HG03103 (cell line): ENCODE data around the gene CUTA.
"Not testable (repeated sequence)": the region's sequence is repeated elsewhere in the genome, so short reads cannot be mapped to it uniquely, and the experiment has no call there.

Source experiments
- ATAC-seq: cut with Tn5 transposase; IDR thresholded peaks from one replicate; pipeline ENCODE4 v1.9.1; 2021; ENCODE audit warnings: low read depth; ENCODE audit not compliant: unreplicated experiment

The CUTA gene

DNA sequence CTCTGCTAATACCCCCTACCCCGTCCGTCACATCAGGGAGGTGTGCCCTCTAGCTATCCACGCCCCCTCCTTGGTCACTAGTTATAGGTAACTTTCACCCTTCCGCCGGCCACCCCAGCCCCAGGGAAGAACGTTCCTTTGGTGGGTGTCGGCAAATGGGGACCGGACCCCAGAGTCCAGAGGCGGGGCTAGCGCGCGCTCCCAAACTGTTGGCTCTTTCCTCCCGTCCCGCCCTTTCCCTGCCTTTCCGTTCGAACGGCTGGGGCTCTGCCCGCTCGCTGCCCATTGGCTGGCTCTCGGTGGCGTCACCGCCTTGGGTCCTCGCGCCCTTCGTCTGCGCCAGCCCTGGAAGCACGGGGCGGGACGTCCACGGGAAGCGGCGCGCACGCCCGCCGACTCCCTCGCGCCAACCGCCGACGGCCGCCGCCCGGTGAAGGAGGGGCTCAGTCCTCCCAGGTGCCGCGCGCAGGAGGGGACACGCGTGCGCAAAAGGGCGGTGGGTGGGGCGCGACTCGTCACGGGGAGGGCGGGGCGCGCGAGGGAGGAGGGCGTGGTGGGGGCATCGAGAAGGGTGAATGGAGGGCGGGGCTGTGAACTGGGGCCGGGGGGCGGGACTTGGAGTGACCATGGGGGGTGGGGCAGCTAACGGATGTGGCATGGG lies 7.7 kb downstream of the CUTA start:
- ATAC-seq: peak; percentile 66

DNA sequence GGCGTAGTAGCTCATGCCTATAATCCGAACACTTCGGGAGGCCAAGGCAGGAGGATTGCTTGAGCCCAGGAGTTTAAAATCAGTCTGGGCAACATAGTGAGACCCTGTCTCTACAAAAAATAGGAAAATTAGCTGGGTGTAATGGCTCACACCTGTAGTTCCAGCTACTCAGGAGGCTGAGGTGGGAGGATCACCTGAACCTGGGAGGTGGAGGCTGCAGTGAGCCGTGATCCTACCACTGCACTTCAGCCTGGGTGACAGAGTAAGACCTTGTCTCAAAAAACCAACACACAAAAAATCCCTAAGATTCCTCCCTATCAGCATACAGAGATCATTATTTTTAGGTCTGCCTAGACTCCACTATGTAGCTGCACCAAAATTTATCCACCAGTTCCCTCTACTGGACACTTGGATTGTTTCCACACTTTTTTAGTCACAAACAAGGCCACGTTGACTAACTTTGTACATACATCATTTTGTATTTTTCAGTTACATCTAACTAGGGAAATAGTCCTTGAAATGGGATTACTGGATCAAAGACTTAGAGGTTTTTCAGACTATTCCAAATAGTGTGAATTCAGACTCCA lies 10.7 kb downstream of the CUTA start:
- ATAC-seq: no peak

DNA sequence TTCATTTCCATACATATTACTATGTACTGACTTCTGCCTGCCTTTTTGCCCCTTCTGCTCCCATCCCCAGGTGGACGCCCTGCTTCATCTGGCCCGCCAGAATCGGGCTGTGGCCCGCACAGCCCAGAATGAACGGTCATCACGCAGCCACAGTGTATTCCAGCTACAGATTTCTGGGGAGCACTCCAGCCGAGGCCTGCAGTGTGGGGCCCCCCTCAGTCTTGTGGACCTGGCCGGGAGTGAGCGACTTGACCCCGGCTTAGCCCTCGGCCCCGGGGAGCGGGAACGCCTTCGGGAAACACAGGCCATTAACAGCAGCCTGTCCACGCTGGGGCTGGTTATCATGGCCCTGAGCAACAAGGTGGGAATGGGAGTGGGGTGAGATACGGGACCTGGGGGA lies 11.8 kb downstream of the CUTA start:
- ATAC-seq: no peak

DNA sequence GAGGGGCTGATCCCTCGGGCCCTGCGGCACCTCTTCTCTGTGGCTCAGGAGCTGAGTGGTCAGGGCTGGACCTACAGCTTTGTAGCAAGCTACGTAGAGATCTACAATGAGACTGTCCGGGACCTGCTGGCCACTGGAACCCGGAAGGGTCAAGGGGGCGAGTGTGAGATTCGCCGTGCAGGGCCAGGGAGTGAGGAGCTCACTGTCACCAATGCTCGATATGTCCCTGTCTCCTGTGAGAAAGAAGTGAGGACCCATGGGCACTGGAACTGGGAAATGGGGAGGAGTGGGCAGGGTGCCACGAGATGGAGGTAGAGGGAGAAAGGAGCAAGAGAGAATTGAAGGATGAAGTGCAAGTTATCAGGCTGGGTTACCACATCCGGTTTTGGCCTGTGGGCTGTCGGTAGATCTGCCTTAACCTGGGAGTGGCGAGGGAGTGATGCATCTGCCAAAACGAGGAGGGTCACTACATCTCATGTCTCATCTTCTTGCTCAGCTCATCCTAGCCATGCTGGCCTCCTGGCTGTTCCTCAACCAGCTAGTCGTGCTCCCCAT lies 12.4 kb downstream of the CUTA start:
- ATAC-seq: no peak

DNA sequence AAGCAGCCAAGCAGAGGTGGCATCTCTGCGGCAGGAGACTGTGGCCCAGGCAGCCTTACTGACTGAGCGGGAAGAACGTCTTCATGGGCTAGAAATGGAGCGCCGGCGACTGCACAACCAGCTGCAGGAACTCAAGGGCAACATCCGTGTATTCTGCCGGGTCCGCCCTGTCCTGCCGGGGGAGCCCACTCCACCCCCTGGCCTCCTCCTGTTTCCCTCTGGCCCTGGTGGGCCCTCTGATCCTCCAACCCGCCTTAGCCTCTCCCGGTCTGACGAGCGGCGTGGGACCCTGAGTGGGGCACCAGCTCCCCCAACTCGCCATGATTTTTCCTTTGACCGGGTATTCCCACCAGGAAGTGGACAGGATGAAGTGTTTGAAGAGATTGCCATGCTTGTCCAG lies 13.0 kb downstream of the CUTA start:
- ATAC-seq: no peak

DNA sequence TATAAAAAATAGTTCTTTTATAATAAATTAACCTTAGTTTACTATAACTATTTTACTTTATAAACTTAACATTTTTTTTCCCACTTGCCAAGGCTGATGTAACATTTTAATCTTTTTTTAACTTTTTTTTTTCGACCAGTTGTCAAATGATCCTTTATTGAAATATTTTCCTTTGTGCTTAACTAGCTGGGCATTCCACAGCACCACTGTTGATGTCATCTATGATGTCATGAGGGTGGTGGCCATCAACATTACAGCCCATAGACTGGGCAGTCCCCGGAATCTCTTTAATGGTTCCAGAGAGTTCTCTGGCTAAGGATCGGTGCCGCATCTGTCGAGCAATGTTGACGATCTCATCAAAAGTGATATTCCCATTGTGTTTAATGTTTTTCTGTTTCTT lies 18.0 kb downstream of the CUTA start:
- not testable (repeated sequence) for ATAC-seq

DNA sequence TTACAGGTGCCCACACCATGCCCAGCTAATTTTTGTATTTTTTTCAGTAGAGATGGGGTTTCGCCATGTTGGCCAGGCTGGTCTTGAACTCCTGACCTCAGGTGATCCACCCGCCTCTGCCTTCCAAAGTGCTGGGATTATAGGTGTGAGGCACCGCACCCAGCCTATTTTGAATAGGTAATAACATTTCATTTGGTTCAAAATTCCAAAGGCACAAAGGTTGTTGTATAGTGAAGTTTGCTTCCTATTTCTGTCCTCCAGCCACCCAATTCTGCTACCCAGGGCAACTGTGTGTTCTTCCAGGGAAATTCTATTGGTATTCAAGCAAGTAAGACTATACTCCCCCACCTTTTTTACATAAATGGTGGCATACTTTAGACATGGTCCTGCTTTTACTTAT lies 19.3 kb downstream of the CUTA start:
- ATAC-seq: not testable (repeated sequence)

DNA sequence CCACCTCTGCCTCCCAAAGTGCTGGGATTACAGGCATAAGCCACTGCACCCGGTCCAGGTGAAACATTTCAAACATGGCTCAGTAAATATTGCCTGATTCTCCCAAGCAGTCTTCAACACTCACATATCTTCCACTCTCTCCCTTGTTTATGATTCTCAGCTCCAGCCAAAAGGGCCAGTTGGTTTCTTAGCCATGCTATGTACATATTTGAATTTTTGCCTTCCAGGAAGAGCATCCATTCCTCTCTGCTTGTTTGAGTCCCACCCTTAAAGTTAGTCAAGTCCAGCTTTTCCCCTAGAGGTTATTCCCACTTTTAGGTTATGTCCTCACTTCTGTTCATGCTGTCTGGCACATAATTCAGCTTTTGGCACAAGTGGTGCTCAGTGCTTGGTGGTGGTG lies 20.4 kb downstream of the CUTA start:
- ATAC-seq: no peak

DNA sequence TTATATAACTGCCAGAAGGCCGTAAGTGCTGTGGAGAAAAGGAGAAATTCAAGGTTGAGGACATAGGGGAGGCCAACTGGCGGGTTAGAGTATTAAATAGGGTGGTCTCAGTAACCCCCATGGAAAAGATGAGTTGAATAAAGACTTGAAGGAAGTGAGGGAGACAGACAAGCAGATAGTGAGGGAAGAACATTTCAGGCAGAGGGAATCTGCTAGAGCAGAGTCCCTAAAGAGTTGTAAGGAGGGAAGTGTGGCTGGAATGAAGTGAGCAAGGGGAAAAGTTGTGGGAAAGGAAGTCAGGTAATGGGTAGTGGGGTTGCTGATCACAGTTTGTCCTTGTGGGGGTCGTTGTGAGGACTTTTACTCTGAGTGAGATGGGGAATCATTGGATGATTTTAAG lies 24.9 kb downstream of the CUTA start:
- ATAC-seq: no peak

DNA sequence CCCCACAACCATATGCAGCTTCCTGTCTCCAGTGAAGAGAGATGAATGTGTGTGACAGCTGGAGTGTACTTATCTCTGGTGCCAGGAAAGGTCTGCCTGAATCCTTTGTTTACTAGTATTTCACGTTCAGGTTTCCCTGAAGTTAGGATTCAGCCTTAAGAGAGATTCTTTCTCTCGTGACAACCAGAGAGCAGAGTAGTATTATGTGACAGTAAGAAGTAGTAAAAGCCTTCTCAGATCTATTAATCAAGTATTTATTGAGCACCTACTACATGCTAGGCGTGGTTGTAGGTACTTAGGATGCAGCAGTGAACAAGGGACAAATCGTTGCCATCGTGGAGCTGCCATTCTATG lies 25.3 kb downstream of the CUTA start:
- no peak for ATAC-seq

DNA sequence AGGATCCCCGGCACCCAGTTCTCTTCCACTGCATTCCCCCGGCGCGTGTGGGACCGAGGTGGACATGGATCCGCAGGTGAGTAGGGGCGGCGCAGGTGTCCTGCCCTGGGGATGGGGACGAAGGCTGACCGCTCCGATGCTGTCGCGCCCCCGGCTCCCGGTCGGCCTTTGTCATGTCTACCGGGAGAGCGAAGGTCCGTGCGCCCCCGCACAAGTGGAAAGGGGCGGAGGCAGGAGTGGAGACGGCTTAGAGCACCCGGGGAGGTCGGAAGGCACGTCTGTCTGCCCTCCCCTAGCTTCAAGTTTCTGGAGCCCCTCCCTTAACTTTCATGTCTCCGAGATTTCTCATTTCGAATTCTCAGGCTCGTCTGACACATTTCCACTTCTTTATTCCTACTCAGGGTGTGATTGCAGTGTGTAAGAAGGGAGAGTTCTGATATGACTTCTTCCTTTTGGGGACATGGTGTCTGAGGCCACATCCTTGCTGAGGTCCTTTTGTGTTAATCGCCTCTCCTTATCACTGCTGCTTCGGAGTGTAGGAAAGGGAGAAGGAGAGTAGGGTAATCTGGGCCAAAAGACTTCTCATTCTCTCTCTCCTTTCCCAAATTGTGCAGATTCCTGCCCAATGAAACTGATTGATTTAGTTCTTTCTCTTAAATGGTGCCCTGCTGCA lies 25.8 kb downstream of the CUTA start:
- no peak for ATAC-seq

DNA sequence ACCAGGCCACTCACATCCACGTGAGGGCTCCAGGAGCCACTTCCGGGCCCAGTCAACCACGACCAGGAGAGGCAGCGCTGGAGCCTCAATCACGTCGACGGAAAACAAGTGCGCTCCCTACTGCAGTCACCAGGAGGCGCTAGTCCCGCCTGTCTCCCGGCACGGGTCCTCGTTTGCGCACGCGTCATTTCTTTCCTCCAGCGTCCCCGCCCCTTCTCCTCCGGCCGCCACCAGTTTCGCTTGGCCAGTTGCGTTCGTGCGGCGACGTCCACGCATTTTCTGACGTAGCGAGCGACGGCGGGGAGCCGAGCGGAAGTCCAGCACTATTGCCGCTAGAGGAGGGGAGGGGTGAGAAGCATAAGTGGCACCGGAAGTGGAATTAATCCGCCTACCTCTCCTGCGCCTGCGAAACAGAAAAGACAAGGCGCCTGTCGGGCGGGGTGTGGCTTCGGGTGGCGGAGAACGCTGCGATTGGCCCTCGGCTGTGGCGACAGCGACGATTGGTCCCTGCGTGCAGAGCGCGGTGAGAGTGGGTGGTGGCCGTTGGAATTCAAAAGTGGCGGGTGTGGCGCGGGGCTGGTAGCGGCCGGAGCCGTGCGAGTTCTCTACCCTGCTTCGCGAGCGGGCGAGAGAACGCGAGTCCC lies 26.5 kb downstream of the CUTA start, which contains the start of gene KIFC1:
Gene KIFC1 (plus strand): TSS at position 546 of the 644 bp plus-strand sequence. CDS start 163 bp downstream, outside the sequence.
- peak; percentile 82 for ATAC-seq

DNA sequence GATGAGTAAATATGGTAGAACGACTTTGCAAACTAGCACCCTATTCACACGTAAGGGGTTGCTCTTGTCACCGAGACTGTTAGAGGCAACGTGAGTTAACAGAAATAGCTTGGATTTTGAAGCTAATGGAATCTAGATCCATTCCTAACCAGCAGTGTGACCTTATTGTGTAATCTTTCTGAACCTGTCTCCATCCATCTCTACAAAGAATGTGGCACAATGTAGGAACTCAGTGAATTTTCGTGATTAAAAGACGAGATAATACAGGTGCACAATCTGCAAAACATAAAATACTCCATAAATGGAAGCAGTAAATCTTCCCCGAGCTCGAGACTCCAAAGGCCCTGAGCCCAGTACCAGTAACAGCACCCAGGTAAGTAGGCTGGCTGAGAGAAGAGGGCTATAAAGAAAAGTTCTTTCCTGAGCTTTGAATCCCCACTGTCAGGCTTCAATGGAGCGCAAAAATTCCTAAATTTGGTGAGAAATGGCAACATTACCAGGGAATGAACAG lies 27.1 kb downstream of the CUTA start:
- ATAC-seq: no peak

DNA sequence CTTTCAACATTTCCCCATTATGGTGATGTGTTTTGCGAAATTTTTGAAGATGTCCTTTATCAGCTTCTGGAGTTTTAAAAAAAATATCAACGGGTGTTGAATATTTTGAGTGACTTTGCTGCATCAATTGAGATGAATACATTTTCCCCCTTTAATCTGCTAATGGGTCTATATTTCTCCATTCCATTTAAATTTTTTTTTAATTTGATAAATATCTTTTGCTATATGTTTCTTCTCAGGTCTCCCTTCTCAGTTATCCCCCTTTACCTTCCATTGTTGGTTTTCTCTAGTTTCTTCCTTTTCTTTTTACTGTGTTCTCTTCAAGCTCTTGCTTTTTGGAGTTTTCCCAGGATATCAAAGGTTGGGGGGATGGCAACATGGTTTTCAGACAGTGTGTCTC lies 27.7 kb downstream of the CUTA start:
- ATAC-seq: no peak

DNA sequence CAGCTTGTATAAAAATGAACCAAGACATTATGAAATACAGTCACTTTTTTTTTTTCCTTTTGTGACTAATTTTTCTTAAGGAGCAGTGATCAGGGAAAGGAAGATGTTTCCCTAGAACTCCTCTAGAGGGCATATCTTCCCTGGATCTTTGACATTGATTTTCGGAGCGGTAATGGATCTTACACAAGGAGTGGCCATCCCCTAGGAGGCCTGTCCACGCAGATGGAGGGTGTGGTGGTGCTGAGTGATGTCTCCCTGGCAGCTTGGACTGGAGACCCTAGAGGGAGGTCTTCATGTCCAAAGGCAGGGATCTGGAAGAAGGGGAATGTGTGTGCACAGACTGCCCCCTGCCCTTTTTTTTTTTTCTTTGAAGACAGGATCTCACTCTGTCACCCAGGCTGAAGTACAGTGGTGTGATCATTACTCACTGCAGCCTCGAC lies 33.3 kb downstream of the CUTA start:
- no peak for ATAC-seq

DNA sequence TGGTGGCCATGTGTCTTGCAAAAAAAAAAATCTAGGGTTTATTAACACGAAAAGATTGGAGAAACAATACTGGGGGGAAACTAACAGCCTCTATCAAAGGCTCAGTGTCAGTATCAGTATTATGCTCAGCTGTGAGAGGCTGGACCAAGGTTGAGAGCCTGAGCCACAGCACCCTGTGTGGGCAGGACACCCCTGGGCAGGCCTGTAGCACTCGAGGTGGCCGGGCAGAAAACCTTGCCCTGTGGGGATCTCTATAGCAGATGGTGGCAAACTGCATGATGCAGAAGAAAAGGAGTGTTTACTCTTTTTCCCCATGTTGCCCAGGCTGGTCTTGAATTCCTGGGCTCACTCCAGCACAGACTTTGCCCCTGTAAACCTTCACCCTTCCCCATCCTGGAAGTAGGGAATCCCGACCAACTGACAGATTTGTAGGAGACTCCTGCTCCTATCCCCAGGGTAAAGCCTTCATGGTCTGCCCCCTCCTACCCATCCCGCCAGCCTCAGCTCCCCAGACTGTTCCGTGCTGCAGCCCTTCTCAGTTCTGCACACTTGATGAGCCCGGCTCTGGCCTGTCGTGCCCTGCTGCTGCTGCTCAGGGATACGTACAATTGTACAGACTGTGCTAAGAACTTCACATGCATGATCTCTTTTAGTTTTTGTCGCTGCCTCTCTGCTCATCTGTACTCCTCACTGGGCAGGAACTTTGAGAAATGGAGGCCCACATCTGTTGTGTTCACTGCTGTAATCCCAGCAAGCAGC lies 34.3 kb downstream of the CUTA start:
- ATAC-seq: no peak

DNA sequence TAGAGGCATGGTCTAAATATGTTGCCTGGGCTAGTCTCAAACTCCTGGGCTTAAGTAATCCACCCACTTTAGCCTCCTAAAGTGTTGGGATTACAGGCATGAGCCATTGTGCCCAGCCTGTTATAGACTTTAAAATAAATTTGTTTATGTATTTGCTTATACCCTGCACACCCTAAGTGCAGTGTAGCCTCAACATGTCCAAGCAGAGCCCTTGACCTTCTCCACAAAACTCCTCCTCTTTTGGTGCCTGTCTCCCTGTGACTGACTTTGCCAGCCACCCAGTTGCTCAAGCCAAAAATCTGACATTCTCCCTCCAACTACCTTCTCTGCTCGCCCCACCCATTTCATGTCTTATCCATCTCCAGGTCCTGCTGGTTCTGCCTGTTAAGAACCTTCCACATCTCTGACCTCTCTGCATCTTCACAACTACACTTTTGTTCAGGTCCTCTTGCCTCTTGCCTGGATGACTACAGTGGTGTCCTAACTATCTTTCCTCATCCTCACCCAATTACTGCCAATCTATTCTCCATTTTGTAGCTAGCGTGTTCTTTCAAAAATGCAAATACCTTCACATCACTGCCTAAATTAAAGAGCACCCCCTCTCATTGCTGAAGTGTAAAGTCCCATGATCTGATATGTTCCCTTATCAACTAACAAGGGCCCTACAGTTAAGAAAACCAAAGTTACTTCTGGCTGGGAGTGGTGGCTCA lies 37.5 kb downstream of the CUTA start:
- ATAC-seq: no peak

DNA sequence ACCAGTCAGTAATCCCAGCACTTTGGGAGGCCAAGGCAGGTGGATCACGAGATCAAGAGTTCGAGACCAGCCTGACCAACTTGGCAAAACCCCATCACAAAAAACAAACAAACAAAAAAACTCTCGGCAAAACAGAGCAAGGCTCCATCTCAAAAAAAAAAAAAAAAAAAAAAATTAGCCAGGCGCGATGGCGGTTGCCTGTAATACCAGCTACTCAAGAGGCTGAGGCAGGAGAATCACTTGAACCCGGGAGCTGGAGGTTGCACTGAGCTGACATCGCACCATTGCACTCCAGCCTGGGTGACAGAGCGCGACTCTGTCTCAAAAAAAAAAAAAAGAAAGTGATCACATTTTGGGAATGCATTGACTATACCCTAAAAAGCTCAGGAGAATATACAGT lies 38.7 kb downstream of the CUTA start:
- not testable (repeated sequence) for ATAC-seq

DNA sequence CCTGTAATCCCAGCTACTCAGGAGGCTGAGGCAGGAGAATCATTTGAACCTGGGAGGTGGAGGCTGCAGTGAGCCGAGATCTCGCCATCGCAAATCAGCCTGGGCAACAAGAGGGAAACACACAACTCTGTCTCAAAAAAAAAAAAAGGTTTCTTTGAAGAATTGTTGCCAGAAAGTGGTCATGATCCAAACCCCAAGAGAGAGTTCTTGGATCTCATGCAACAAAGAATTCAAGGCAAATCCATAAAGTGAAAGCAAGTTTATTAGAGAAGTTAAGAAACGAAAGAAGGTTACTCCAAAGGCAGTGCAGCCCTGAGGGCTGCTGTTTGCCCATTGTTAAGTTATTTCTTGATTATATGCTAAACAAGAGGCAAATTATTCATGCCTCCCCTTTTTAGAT lies 40.7 kb downstream of the CUTA start:
- no peak for ATAC-seq
